Endothelial cell of umbilical vein (primary cell): Measurements from ENCODE around the gene KDM4C. TPM values are rescaled to one million over a fixed set of nuclear protein-coding genes. Genes with fewer than 3 reads are reported as not detected.

ENCODE experiments used
- BruUV-seq: library from RNA; stranded (reverse); fragments of 400-500 nt; replicated peaks from 2 replicates; lab custom pipeline; 2021; lab: Mats Ljungman, UMichigan
- CTCF ChIA-PET: fragments of 300-600, 350-600 bp; sonication (Branson Sonifier 250); formaldehyde crosslinking; loops from one replicate; lab custom pipeline; 2021; ENCODE audit warnings: antibody characterized with exemption, inconsistent platforms; lab: Charles Lee
- POLR2A ChIA-PET: fragments of 300-600, 350-600 bp; sonication (Branson Sonifier 250); formaldehyde crosslinking; loops from one replicate; lab custom pipeline; 2021; ENCODE audit warnings: antibody characterized with exemption, inconsistent platforms; lab: Charles Lee
- DNase-seq: peaks from one replicate; pipeline ENCODE4 v3.0.0-alpha.2; 2011; ENCODE audit warnings: low read depth, low spot score
- FAIRE-seq: peaks from 2 replicates; lab custom pipeline; 2011; peaks lifted over from hg19 to GRCh38; lab: Jason Lieb, UNC
- H2AFZ ChIP-seq: 2 replicates; pipeline ENCODE4 v1.6.0; 2012; ENCODE audit warnings: low read depth, low read length, control low read depth, inconsistent platforms
- H3K27ac ChIP-seq: 2 replicates; pipeline ENCODE4 v1.5.1; 2011; ENCODE audit warnings: low read depth, mild to moderate bottlenecking, control low read depth, low read length, moderate library complexity; ENCODE audit not compliant: insufficient read depth
- H3K27me3 ChIP-seq, 2 experiments: 2 replicates each; pipeline versions ENCODE4 v1.6.0 to v1.6.1; 2011; ENCODE audit warnings: low read length in 2 of 2, mixed read lengths in 1 of 2; ENCODE audit not compliant: control insufficient read depth in 2 of 2, insufficient read depth in 2 of 2
- H3K36me3 ChIP-seq, 2 experiments: 2 replicates in 1 of 2; 3 replicates in 1 of 2; pipeline ENCODE4 v1.5.1; 2011; ENCODE audit warnings: low read length in 2 of 2, mild to moderate bottlenecking in 1 of 2, moderate library complexity in 1 of 2; ENCODE audit not compliant: control insufficient read depth in 2 of 2, insufficient read depth in 2 of 2; ENCODE audit errors: extremely low read depth in 1 of 2
- H3K4me1 ChIP-seq: 3 replicates; pipeline ENCODE4 v1.5.1; 2011; ENCODE audit warnings: mild to moderate bottlenecking, low read length; ENCODE audit not compliant: control insufficient read depth, insufficient read depth; ENCODE audit errors: extremely low read depth
- H3K4me2 ChIP-seq: 2 replicates; pipeline ENCODE4 v1.6.1; 2011; ENCODE audit warnings: low read length, control low read depth, mixed read lengths; ENCODE audit not compliant: insufficient read depth
- H3K4me3 ChIP-seq, 3 experiments: fragments of 200-600 bp in 1 of 3; sonication (generic), shearing (Covaris generic) in 1 of 3; replicated peaks in 1 of 3; 2 replicates each; pipeline ENCODE4 v1.5.1; 2011 to 2016; ENCODE audit warnings: control low read depth in 3 of 3, low read length in 3 of 3, mild to moderate bottlenecking in 2 of 3, inconsistent platforms in 1 of 3, low read depth in 1 of 3, moderate library complexity in 1 of 3; ENCODE audit not compliant: insufficient read depth in 1 of 3
- H3K79me2 ChIP-seq: 2 replicates; pipeline ENCODE4 v1.6.0; 2012; ENCODE audit warnings: low read length, inconsistent platforms; ENCODE audit not compliant: control insufficient read depth, insufficient read depth
- H3K9ac ChIP-seq: replicated peaks from 2 replicates; pipeline ENCODE3; 2011; ENCODE audit warnings: low read length, control low read depth; ENCODE audit not compliant: insufficient read depth; ENCODE audit errors: extremely low read depth
- H3K9me1 ChIP-seq: replicated peaks from 3 replicates; pipeline ENCODE4 v1.6.0; 2011; ENCODE audit warnings: mild to moderate bottlenecking, low read length; ENCODE audit not compliant: control insufficient read depth, insufficient read depth; ENCODE audit errors: extremely low read depth
- H3K9me3 ChIP-seq: replicated peaks from 2 replicates; pipeline ENCODE4 v1.5.1; 2012; ENCODE audit warnings: low read length, inconsistent platforms; ENCODE audit not compliant: control insufficient read depth, insufficient read depth
- H4K20me1 ChIP-seq: replicated peaks from 2 replicates; pipeline ENCODE3; 2011; ENCODE audit warnings: mild to moderate bottlenecking, low read length; ENCODE audit not compliant: control insufficient read depth, insufficient read depth; ENCODE audit errors: extremely low read depth
- EZH2 ChIP-seq: IDR thresholded peaks from 2 replicates; pipeline ENCODE4 v1.6.1; 2012; ENCODE audit warnings: borderline replicate concordance, low read depth, mild to moderate bottlenecking, moderate library complexity, low read length, inconsistent platforms; ENCODE audit not compliant: severe bottlenecking
- FOS ChIP-seq: IDR thresholded peaks from 2 replicates; pipeline ENCODE4 v1.6.1; 2011; ENCODE audit warnings: mild to moderate bottlenecking, low read length, moderate library complexity, borderline replicate concordance; ENCODE audit not compliant: insufficient read depth
- GATA2 ChIP-seq: IDR thresholded peaks from 2 replicates; pipeline ENCODE4 v1.7.0; 2011; ENCODE audit warnings: low read depth, mild to moderate bottlenecking, moderate library complexity, mixed read lengths, low read length; ENCODE audit not compliant: insufficient read length, insufficient read depth
- JUN ChIP-seq: IDR thresholded peaks from 2 replicates; pipeline ENCODE4 v1.6.1; 2011; ENCODE audit warnings: borderline replicate concordance, low read depth; ENCODE audit not compliant: insufficient read length, insufficient read depth
- MYC ChIP-seq: IDR thresholded peaks from one replicate; pipeline ENCODE4 v1.6.1; 2011; ENCODE audit warnings: mild to moderate bottlenecking, low read depth, low read length
- POLR2A ChIP-seq: IDR thresholded peaks from 2 replicates; pipeline ENCODE4 v1.6.1; 2012; ENCODE audit warnings: low read depth, mild to moderate bottlenecking, control low read depth, low read length
- POLR2AphosphoS5 ChIP-seq: IDR thresholded peaks from 2 replicates; pipeline ENCODE4 v1.6.1; 2012; ENCODE audit warnings: low read depth, mild to moderate bottlenecking, control low read depth, low read length, moderate library complexity; ENCODE audit not compliant: insufficient read depth
- dilution Hi-C: fragments of 300-500 bp; cut with MboI; formaldehyde crosslinking; loops from one replicate; pipeline ENCODE4 v1.15.0; 2019; ENCODE audit warnings: low sequenced_read_pairs; ENCODE audit not compliant: extremely low pct_ligation_motif_present
- intact Hi-C: fragments of 100-400 bp; cut with micrococcal nuclease; formaldehyde crosslinking; loops from one replicate; pipeline ENCODE4 v1.10.0; 2022
- polyA plus RNA-seq, 4 experiments: library from polyadenylated mRNA; depleted of rRNA in 3 of 4; stranded (reverse) in 3 of 4; unstranded in 1 of 4; fragments of >200 nt; gene quantifications; 2 replicates each; pipeline versions ENCODE4 v1.2.1 to v1.2.3, GENCODE V29; 2011 to 2012; ENCODE audit warnings: missing spikeins in 1 of 4
- total RNA-seq: library from RNA; stranded (reverse); gene quantifications from 2 replicates; pipeline ENCODE4 v1.2.3, GENCODE V29; 2021
- TF ChIP-seq, protein P1 (sequence below): IDR thresholded peaks from 2 replicates; pipeline ENCODE4 v1.6.1; 2011; ENCODE audit not compliant: insufficient read depth, insufficient read length
- TF ChIP-seq, protein P2 (sequence below), 2 donors: IDR thresholded peaks; 1 replicate in 1 of 2; 2 replicates in 1 of 2; pipeline ENCODE4 v1.5.1; 2011; ENCODE audit warnings: low read length in 2 of 2, mild to moderate bottlenecking in 2 of 2, moderate library complexity in 2 of 2, control low read depth in 1 of 2, inconsistent platforms in 1 of 2, low read depth in 1 of 2; ENCODE audit not compliant: insufficient read depth in 1 of 2; ENCODE audit errors: extremely low read depth in 1 of 2

KDM4C gene
- total and polyA plus RNA-seq, 2 donors (not counting 3 experiments of a cell fraction or from before 2014, with no cell fraction given), result 5.4 to 15.0 TPM

DNA sequence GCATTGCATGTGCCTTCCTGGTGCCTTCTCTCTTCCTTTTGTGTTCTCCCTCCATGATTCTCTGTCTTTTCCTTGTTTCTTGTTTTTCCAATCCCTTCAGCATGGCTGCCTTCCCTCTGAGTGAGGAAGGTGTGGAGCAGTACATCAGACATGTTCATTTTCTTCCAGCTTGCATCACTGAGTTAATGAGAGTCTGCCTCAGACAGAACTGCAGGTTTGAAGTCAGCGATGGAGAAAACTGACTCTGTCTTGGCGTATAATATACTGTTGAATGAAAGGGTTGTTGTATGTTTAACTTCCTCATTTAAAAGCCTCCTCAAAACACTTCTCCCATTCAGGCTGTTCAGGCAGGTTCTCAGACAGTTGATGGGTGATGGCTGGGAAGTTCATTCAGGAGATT is 129.3 kb downstream of the KDM4C start:
- no peaks in the 10 kb centered on the region for H3K4me1 ChIP-seq
- no peak for FAIRE-seq
- H3K79me2 ChIP-seq, result no peaks in the 10 kb centered on the region
- no TSS peak for BruUV-seq
- dilution Hi-C loops, result no loop called here
- H3K9ac ChIP-seq, result no peak overlapping the region
- H3K9me3 ChIP-seq, result no peaks in the 10 kb centered on the region
- H3K4me2 ChIP-seq, result no peak overlapping the region
- POLR2A ChIA-PET, result no interaction called here
- no peak overlapping the region for H3K4me3 ChIP-seq
- CTCF ChIA-PET, result interaction anchor here (0.9 kb wide), 1 partner anchor 29 kb away, joined by 3 read pairs; no protein-coding TSS in a partner anchor
- H4K20me1 ChIP-seq, result no peaks in the 10 kb centered on the region
- no peak overlapping the region for H3K27ac ChIP-seq
- no peak for DNase-seq
- no peaks in the 10 kb centered on the region for H3K27me3 ChIP-seq
- H3K36me3 ChIP-seq, result no peaks in the 10 kb centered on the region
- no peak for TF ChIP-seq MYC
- no peak for TF ChIP-seq JUN
- TF ChIP-seq POLR2A, result no peak
- TF ChIP-seq, protein P1, sequence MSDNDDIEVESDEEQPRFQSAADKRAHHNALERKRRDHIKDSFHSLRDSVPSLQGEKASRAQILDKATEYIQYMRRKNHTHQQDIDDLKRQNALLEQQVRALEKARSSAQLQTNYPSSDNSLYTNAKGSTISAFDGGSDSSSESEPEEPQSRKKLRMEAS, result no peak
- H2AFZ ChIP-seq, result no peak overlapping the region
- intact Hi-C loops, result no loop called here
- H3K9me1 ChIP-seq, result no peaks in the 10 kb centered on the region

DNA sequence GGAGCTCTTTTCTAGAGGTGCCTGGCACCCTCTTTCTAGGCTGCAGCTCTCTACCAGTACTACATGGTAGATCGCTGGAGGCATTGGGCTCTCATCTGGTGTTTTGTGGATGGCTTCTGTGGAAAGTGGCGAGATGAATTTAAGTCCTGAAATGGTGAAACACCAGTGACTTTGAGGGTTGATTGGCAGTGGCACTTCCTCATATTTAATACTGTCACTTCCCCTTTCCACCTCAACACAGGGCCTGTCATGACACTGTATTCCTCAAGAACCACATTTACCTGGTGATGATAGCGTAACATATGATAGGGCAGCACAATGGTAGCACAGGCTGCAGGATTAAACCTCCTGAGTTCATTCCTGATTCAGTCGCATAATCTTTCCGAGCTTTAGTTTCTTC is 132.1 kb downstream of the KDM4C start:
- H3K4me2 ChIP-seq, result no peak overlapping the region
- DNase-seq (no peak), FAIRE-seq (no peak)
- no peak overlapping the region for H3K4me3 ChIP-seq
- no peak overlapping the region for H2AFZ ChIP-seq
- dilution Hi-C loops (no loop called here), intact Hi-C loops (no loop called here)
- H3K9ac ChIP-seq, result no peak overlapping the region
- H3K9me1 ChIP-seq, result no peaks in the 10 kb centered on the region
- BruUV-seq, result no TSS peak
- no peaks in the 10 kb centered on the region for H3K36me3 ChIP-seq
- H3K4me1 ChIP-seq, result no peaks in the 10 kb centered on the region
- ChIA-PET POLR2A (no interaction called here), CTCF (interaction anchor here (1.1 kb wide), 1 partner anchor 62 kb away, joined by 4 read pairs; no protein-coding TSS in a partner anchor)
- H3K9me3 ChIP-seq, result no peaks in the 10 kb centered on the region
- H3K79me2 ChIP-seq, result no peaks in the 10 kb centered on the region
- H3K27me3 ChIP-seq, result no peaks in the 10 kb centered on the region
- no peaks in the 10 kb centered on the region for H4K20me1 ChIP-seq
- no peak overlapping the region for H3K27ac ChIP-seq
- TF ChIP-seq POLR2A, result no peak
- TF ChIP-seq, protein P1, result no peak
- no peak for TF ChIP-seq JUN
- TF ChIP-seq POLR2AphosphoS5, result no peak
- no peak for TF ChIP-seq FOS
- no peak for TF ChIP-seq GATA2
- TF ChIP-seq, protein P2, sequence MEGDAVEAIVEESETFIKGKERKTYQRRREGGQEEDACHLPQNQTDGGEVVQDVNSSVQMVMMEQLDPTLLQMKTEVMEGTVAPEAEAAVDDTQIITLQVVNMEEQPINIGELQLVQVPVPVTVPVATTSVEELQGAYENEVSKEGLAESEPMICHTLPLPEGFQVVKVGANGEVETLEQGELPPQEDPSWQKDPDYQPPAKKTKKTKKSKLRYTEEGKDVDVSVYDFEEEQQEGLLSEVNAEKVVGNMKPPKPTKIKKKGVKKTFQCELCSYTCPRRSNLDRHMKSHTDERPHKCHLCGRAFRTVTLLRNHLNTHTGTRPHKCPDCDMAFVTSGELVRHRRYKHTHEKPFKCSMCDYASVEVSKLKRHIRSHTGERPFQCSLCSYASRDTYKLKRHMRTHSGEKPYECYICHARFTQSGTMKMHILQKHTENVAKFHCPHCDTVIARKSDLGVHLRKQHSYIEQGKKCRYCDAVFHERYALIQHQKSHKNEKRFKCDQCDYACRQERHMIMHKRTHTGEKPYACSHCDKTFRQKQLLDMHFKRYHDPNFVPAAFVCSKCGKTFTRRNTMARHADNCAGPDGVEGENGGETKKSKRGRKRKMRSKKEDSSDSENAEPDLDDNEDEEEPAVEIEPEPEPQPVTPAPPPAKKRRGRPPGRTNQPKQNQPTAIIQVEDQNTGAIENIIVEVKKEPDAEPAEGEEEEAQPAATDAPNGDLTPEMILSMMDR (IDR thresholded peaks at IDR 0.05; ENCODE audit: extremely low read depth in 1 of 2, insufficient read depth in 1 of 2, low read depth in 1 of 2, low read length in 2 of 2), result no peak
- TF ChIP-seq MYC, result no peak
- no peak for TF ChIP-seq EZH2
